ENCODE measurements around the gene ERMAP. TPM values are rescaled to one million over a fixed set of nuclear protein-coding genes. Genes with fewer than 3 reads are reported as not detected.

The ERMAP gene
- total and polyA plus RNA-seq, 2 experiments from 2014 or later, result 1.2 to 2.2 TPM

GRCh38 chr1:42831273-42831672 lies 14.4 kb downstream of the ERMAP start:
- Histone ChIP-seq H3K4me1 (ENCODE audit: insufficient read depth) (no peaks in the 10 kb centered on the region), H4K20me1 (replicated peaks; ENCODE audit: insufficient read depth) (no peaks in the 10 kb centered on the region; the same call in 1 of the 2 replicates), H3K4me3 (no peak overlapping the region), H3K9me2 (ENCODE audit: insufficient read depth) (no peaks in the 10 kb centered on the region), H3K79me2 (replicated peaks; ENCODE audit: insufficient read depth) (no peaks in the 10 kb centered on the region), H3K36me3 (ENCODE audit: insufficient read depth) (no peaks in the 10 kb centered on the region), H3K27me3 (ENCODE audit: insufficient read depth) (no peaks in the 10 kb centered on the region), H3K4me2 (no peak overlapping the region), H3F3A (replicated peaks; ENCODE audit: low read depth) (no peaks in the 10 kb centered on the region), H2AFZ (no peak overlapping the region), H3K27ac (ENCODE audit: low read depth) (no peak overlapping the region)
- Mint-ChIP-seq H3K9me3 (no peaks in the 10 kb centered on the region), H3K27ac (no peak overlapping the region), H3K27me3 (ENCODE audit: insufficient read depth, low read depth, poor library complexity) (peaks cover 14% of the 10 kb centered on the region), H3K36me3 (ENCODE audit: low read depth) (no peaks in the 10 kb centered on the region), H3K4me3 (no peak overlapping the region), H3K4me1 (no peaks in the 10 kb centered on the region)
- ATAC-seq (no peak), DNase-seq (ENCODE audit: low spot score) (no peak)
- no peak for TF ChIP-seq STAT1 (IDR thresholded peaks at IDR 0.05; ENCODE audit: unreplicated experiment)
- TF ChIP-seq ZNF331 (CRISPR knock-in tag; IDR thresholded peaks at IDR 0.05; ENCODE audit: low read depth), result no peak
- TF ChIP-seq CREB1 (CRISPR knock-in tag; IDR thresholded peaks at IDR 0.05; ENCODE audit: low read depth), result no peak
- TF ChIP-seq REST (IDR thresholded peaks at IDR 0.05; ENCODE audit: unreplicated experiment), result no peak

GRCh38 chr1:42832641-42833240 lies 15.8 kb downstream of the ERMAP start:
- no peaks in the 10 kb centered on the region; the same call in 1 of the 2 replicates for H4K20me1 ChIP-seq (replicated peaks; ENCODE audit: insufficient read depth)
- no peaks in the 10 kb centered on the region for H3K27me3 ChIP-seq (ENCODE audit: insufficient read depth)
- no peak overlapping the region for H2AFZ ChIP-seq
- no peak overlapping the region for H3K4me2 ChIP-seq
- DNase-seq (ENCODE audit: low spot score) (no peak), ATAC-seq (no peak)
- no peaks in the 10 kb centered on the region for H3F3A ChIP-seq (replicated peaks; ENCODE audit: low read depth)
- H3K27me3 Mint-ChIP-seq (ENCODE audit: insufficient read depth, low read depth, poor library complexity), result peaks cover 14% of the 10 kb centered on the region
- no peak overlapping the region for H3K27ac Mint-ChIP-seq
- no peaks in the 10 kb centered on the region for H3K9me2 ChIP-seq (ENCODE audit: insufficient read depth)
- H3K4me1 ChIP-seq (ENCODE audit: insufficient read depth), result no peaks in the 10 kb centered on the region
- no peak overlapping the region for H3K4me3 Mint-ChIP-seq
- no peaks in the 10 kb centered on the region for H3K9me3 Mint-ChIP-seq
- H3K36me3 Mint-ChIP-seq (ENCODE audit: low read depth), result no peaks in the 10 kb centered on the region; the same call in 2 of the 3 replicates
- H3K4me3 ChIP-seq, result no peak overlapping the region
- H3K79me2 ChIP-seq (replicated peaks; ENCODE audit: insufficient read depth), result no peaks in the 10 kb centered on the region
- no peaks in the 10 kb centered on the region for H3K4me1 Mint-ChIP-seq
- H3K36me3 ChIP-seq (ENCODE audit: insufficient read depth), result no peaks in the 10 kb centered on the region
- H3K27ac ChIP-seq (ENCODE audit: low read depth), result no peak overlapping the region
- TF ChIP-seq EZH2 (IDR thresholded peaks at IDR 0.05; ENCODE audit: low read depth, unreplicated experiment), result no peak
- TF ChIP-seq EZH2phosphoT487 (IDR thresholded peaks at IDR 0.05; ENCODE audit: unreplicated experiment), result no peak
- no peak for TF ChIP-seq CREB1 (CRISPR knock-in tag; IDR thresholded peaks at IDR 0.05; ENCODE audit: low read depth)
- TF ChIP-seq ETS1 (IDR thresholded peaks at IDR 0.05), result no peak
- TF ChIP-seq STAT1 (IDR thresholded peaks at IDR 0.05; ENCODE audit: unreplicated experiment), result no peak
- no peak for TF ChIP-seq ZNF114 (CRISPR knock-in tag; IDR thresholded peaks at IDR 0.05)
- TF ChIP-seq CTCF (conservative IDR thresholded peaks at IDR 0.05; ENCODE audit: low read depth in 2 of 2), result no peak
- no peak for TF ChIP-seq POLR2AphosphoS5 (IDR thresholded peaks at IDR 0.05; ENCODE audit: low read depth)
- TF ChIP-seq NANOG (IDR thresholded peaks at IDR 0.05; ENCODE audit: borderline replicate concordance), result no peak
- TF ChIP-seq JUNB (IDR thresholded peaks at IDR 0.05; ENCODE audit: unreplicated experiment), result no peak
- no peak for TF ChIP-seq REST (IDR thresholded peaks at IDR 0.05; ENCODE audit: unreplicated experiment)
- no peak for TF ChIP-seq ZNF331 (CRISPR knock-in tag; IDR thresholded peaks at IDR 0.05; ENCODE audit: low read depth)

Measured in GM23338 (cell line).